Astrocyte (in vitro differentiated cells and primary cell): ENCODE data around the gene UPK2. TPM values are rescaled to one million over a fixed set of nuclear protein-coding genes. Genes with fewer than 3 reads are reported as not detected.

Experiments
- DNase-seq: peaks from one replicate; pipeline ENCODE4 v3.0.0-alpha.2; 2010; ENCODE audit warnings: low read depth
- FAIRE-seq: peaks from 2 replicates; lab custom pipeline; 2011; peaks lifted over from hg19 to GRCh38; lab: Jason Lieb, UNC
- H2AFZ ChIP-seq: 2 replicates; pipeline ENCODE4 v1.6.0; 2012; ENCODE audit warnings: low read depth, low read length, inconsistent platforms
- H3K27ac ChIP-seq: 2 replicates; pipeline ENCODE4 v1.5.1; 2011; ENCODE audit warnings: low read depth, low read length, inconsistent platforms
- H3K27me3 ChIP-seq: 2 replicates; pipeline ENCODE4 v1.6.0; 2011; ENCODE audit warnings: low read length, inconsistent platforms; ENCODE audit not compliant: insufficient read depth
- H3K36me3 ChIP-seq: 2 replicates; pipeline ENCODE4 v1.5.1; 2011; ENCODE audit warnings: low read length, inconsistent platforms; ENCODE audit not compliant: insufficient read depth
- H3K4me1 ChIP-seq: 2 replicates; pipeline ENCODE4 v1.5.1; 2011; ENCODE audit warnings: low read length, inconsistent platforms; ENCODE audit not compliant: insufficient read depth
- H3K4me2 ChIP-seq: 2 replicates; pipeline ENCODE4 v1.6.0; 2012; ENCODE audit warnings: low read length, inconsistent platforms
- H3K4me3 ChIP-seq: 2 replicates; pipeline ENCODE4 v1.5.1; 2011; ENCODE audit warnings: low read depth, mild to moderate bottlenecking, low read length, inconsistent platforms; ENCODE audit not compliant: insufficient read depth
- H3K79me2 ChIP-seq: 2 replicates; pipeline ENCODE4 v1.6.0; 2012; ENCODE audit warnings: mild to moderate bottlenecking, low read length, inconsistent platforms; ENCODE audit not compliant: insufficient read depth
- H3K9ac ChIP-seq: 2 replicates; pipeline ENCODE4 v1.6.0; 2012; ENCODE audit warnings: mild to moderate bottlenecking, low read length, inconsistent platforms
- H3K9me3 ChIP-seq: 2 replicates; pipeline ENCODE4 v1.5.1; 2012; ENCODE audit warnings: low read depth, mild to moderate bottlenecking, low read length, inconsistent platforms; ENCODE audit not compliant: insufficient read depth
- H4K20me1 ChIP-seq: 2 replicates; pipeline ENCODE4 v1.6.0; 2012; ENCODE audit warnings: low read length, inconsistent platforms; ENCODE audit not compliant: insufficient read depth
- H3K27ac Mint-ChIP-seq: one replicate; pipeline ENCODE4 v1.8.0; 2021; ENCODE audit warnings: mild to moderate bottlenecking, mixed read lengths; ENCODE audit not compliant: unreplicated experiment
- H3K27me3 Mint-ChIP-seq: one replicate; pipeline ENCODE4 v1.8.0; 2021; ENCODE audit warnings: low read depth, mixed read lengths; ENCODE audit not compliant: unreplicated experiment
- H3K36me3 Mint-ChIP-seq: one replicate; pipeline ENCODE4 v1.8.0; 2021; ENCODE audit warnings: low read depth, mixed read lengths; ENCODE audit not compliant: unreplicated experiment
- H3K4me1 Mint-ChIP-seq: one replicate; pipeline ENCODE4 v1.8.0; 2021; ENCODE audit warnings: low read depth, mixed read lengths; ENCODE audit not compliant: unreplicated experiment
- H3K4me3 Mint-ChIP-seq: one replicate; pipeline ENCODE4 v1.8.0; 2021; ENCODE audit warnings: mild to moderate bottlenecking, moderate library complexity, mixed read lengths; ENCODE audit not compliant: unreplicated experiment
- H3K9me3 Mint-ChIP-seq: one replicate; pipeline ENCODE4 v1.8.0; 2021; ENCODE audit warnings: mild to moderate bottlenecking, mixed read lengths; ENCODE audit not compliant: unreplicated experiment
- CTCF ChIP-seq: IDR thresholded peaks from 2 replicates; pipeline ENCODE4 v1.5.1; 2011; ENCODE audit warnings: low read depth, mild to moderate bottlenecking, inconsistent platforms, low read length, moderate library complexity; ENCODE audit not compliant: insufficient read depth
- EZH2 ChIP-seq: IDR thresholded peaks from 2 replicates; pipeline ENCODE4 v1.6.1; 2012; ENCODE audit warnings: mild to moderate bottlenecking, low read length, inconsistent platforms; ENCODE audit not compliant: insufficient read depth
- total RNA-seq: library from RNA; stranded (reverse); gene quantifications from 2 replicates; pipeline ENCODE4 v1.2.1, GENCODE V29; 2021

Gene UPK2
- total RNA-seq, 1 donor from 2014 or later, result not detected

DNA sequence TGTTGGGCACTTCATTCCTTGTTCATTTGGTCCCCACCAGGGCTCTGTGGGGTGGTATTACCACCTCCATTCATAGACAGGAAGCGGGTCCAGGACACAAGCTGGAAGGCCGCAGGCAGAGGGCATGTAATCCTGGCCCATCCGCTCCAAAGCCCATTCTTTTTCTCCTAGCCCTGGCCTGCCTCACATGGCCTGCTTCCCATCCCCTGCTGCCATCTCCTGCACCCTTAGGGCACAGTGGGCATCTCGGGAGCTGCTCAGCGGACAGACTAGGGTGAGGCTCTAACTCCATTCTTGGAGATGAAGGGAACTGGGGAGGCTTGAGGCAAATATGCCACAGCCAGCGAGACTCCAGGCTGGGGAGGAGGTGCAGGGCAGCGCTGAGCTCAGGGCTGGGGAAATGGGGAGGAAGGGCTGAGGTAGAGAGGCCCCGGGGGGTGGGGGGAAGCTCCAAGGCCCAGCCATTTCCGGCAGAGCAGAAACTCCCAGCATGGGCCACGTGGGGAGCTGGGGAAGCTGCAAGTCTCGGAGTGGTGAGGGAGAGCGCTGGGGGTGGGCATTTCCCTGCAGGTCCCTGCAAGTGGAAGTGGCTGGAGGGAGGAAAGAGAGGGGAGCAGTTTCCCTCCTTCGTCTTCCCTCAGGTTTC is 16.0 kb upstream of the UPK2 start:
- no peaks in the 10 kb centered on the region for H3K36me3 Mint-ChIP-seq
- Histone ChIP-seq H3K27ac (no peak overlapping the region), H3K9ac (no peak overlapping the region), H3K9me3 (no peaks in the 10 kb centered on the region), H4K20me1 (no peaks in the 10 kb centered on the region), H3K4me2 (peak overlapping the region; percentile 16), H3K27me3 (no peaks in the 10 kb centered on the region), H2AFZ (peak overlapping the region; percentile 26), H3K4me1 (peaks cover 22% of the 10 kb centered on the region), H3K79me2 (no peaks in the 10 kb centered on the region), H3K4me3 (no peak overlapping the region), H3K36me3 (no peaks in the 10 kb centered on the region)
- no peaks in the 10 kb centered on the region for H3K9me3 Mint-ChIP-seq
- H3K27me3 Mint-ChIP-seq, result peaks cover 16% of the 10 kb centered on the region
- DNase-seq (no peak), FAIRE-seq (no peak)
- no peak for TF ChIP-seq CTCF
- no peak for TF ChIP-seq EZH2
- H3K4me3 Mint-ChIP-seq, result no peak overlapping the region
- H3K27ac Mint-ChIP-seq, result no peak overlapping the region
- H3K4me1 Mint-ChIP-seq, result peaks cover 16% of the 10 kb centered on the region

GRCh38 chr11:118947091-118947490 is 9.0 kb upstream of the UPK2 start:
- Histone ChIP-seq H3K4me3 (no peak overlapping the region), H3K27ac (no peak overlapping the region), H3K9me3 (no peaks in the 10 kb centered on the region), H3K9ac (no peak overlapping the region), H3K79me2 (no peaks in the 10 kb centered on the region), H3K4me2 (no peak overlapping the region), H3K36me3 (no peaks in the 10 kb centered on the region), H2AFZ (no peak overlapping the region), H4K20me1 (no peaks in the 10 kb centered on the region), H3K27me3 (peaks cover 5% of the 10 kb centered on the region), H3K4me1 (no peaks in the 10 kb centered on the region)
- H3K27ac Mint-ChIP-seq, result no peak overlapping the region
- no peaks in the 10 kb centered on the region for H3K36me3 Mint-ChIP-seq
- no peak for FAIRE-seq
- peaks cover 43% of the 10 kb centered on the region for H3K27me3 Mint-ChIP-seq
- TF ChIP-seq CTCF, result no peak
- TF ChIP-seq EZH2, result no peak
- no peak overlapping the region for H3K4me3 Mint-ChIP-seq
- H3K9me3 Mint-ChIP-seq, result no peaks in the 10 kb centered on the region
- DNase-seq, result no peak
- H3K4me1 Mint-ChIP-seq, result no peaks in the 10 kb centered on the region

GRCh38 chr11:118948000-118948399 is 8.1 kb upstream of the UPK2 start:
- DNase-seq (no peak), FAIRE-seq (no peak)
- H3K36me3 Mint-ChIP-seq, result no peaks in the 10 kb centered on the region
- H3K27me3 Mint-ChIP-seq, result peaks cover 51% of the 10 kb centered on the region
- H3K27ac ChIP-seq, result no peak overlapping the region
- TF ChIP-seq EZH2 (no peak), CTCF (no peak)
- no peaks in the 10 kb centered on the region for H4K20me1 ChIP-seq
- no peaks in the 10 kb centered on the region for H3K9me3 ChIP-seq
- H3K4me2 ChIP-seq, result no peak overlapping the region
- H3K4me3 Mint-ChIP-seq, result no peak overlapping the region
- H2AFZ ChIP-seq, result no peak overlapping the region
- no peaks in the 10 kb centered on the region for H3K4me1 Mint-ChIP-seq
- no peaks in the 10 kb centered on the region for H3K36me3 ChIP-seq
- no peak overlapping the region for H3K4me3 ChIP-seq
- no peaks in the 10 kb centered on the region for H3K9me3 Mint-ChIP-seq
- H3K27ac Mint-ChIP-seq, result no peak overlapping the region
- no peaks in the 10 kb centered on the region for H3K79me2 ChIP-seq
- no peaks in the 10 kb centered on the region for H3K4me1 ChIP-seq
- peaks cover 8% of the 10 kb centered on the region for H3K27me3 ChIP-seq
- no peak overlapping the region for H3K9ac ChIP-seq
